OCI-LY7 (cell line): ENCODE results near the gene L1TD1. TPM values are rescaled to one million over a fixed set of nuclear protein-coding genes. Genes with fewer than 3 reads are reported as not detected.
"Not testable (repeated sequence)": the region's sequence is repeated elsewhere in the genome, so short reads cannot be mapped to it uniquely, and the experiment has no call there.

Source experiments
- BruUV-seq: library from RNA; stranded (reverse); fragments of 400-500 nt; replicated peaks from 2 replicates; lab custom pipeline; 2021; lab: Mats Ljungman, UMichigan
- CTCF ChIA-PET: fragments of 300-600 bp; sonication (Branson Sonifier 250); formaldehyde crosslinking; loops from one replicate; lab custom pipeline; 2022; ENCODE audit warnings: antibody characterized with exemption; ENCODE audit not compliant: unreplicated experiment; lab: Charles Lee
- POLR2A ChIA-PET: fragments of 300-600 bp; sonication (Branson Sonifier 250); formaldehyde crosslinking; loops from one replicate; lab custom pipeline; 2022; ENCODE audit warnings: antibody characterized with exemption; lab: Charles Lee
- DNase-seq: peaks from one replicate; pipeline ENCODE4 v3.0.0-alpha.2; 2015; ENCODE audit warnings: low spot score
- H2AFZ ChIP-seq: fragments of 200-600 bp; sonication (generic), shearing (Covaris generic); 2 replicates; pipeline ENCODE4 v1.6.1; 2014; ENCODE audit warnings: mild to moderate bottlenecking, antibody characterized with exemption, low read length, moderate library complexity
- H3K27ac ChIP-seq: fragments of 200-600 bp; sonication (generic); 2 replicates; pipeline ENCODE4 v1.5.1; 2014; ENCODE audit warnings: mixed run types, low read depth, mild to moderate bottlenecking, moderate library complexity, low read length, inconsistent platforms; ENCODE audit not compliant: poor library complexity, severe bottlenecking
- H3K36me3 ChIP-seq: fragments of 200-600 bp; sonication (generic); 2 replicates; pipeline ENCODE4 v1.6.1; 2014; ENCODE audit warnings: mild to moderate bottlenecking, antibody characterized with exemption, low read length, moderate library complexity, mixed read lengths; ENCODE audit not compliant: insufficient read depth
- H3K4me1 ChIP-seq: fragments of 200-600 bp; sonication (generic); 2 replicates; pipeline ENCODE4 v1.5.1; 2014; ENCODE audit warnings: mild to moderate bottlenecking, low read length; ENCODE audit not compliant: insufficient read depth, poor library complexity, severe bottlenecking
- H3K4me2 ChIP-seq: fragments of 200-600 bp; sonication (generic); 2 replicates; pipeline ENCODE4 v1.6.1; 2014; ENCODE audit warnings: mild to moderate bottlenecking, low read length
- H3K4me3 ChIP-seq: fragments of 200-600 bp; sonication (generic); 2 replicates; pipeline ENCODE4 v1.5.1; 2014; ENCODE audit warnings: mild to moderate bottlenecking, low read depth, low read length; ENCODE audit not compliant: poor library complexity, severe bottlenecking
- H3K79me2 ChIP-seq: fragments of 200-600 bp; sonication (generic); 2 replicates; pipeline ENCODE4 v1.6.1; 2016; ENCODE audit warnings: low read depth, mild to moderate bottlenecking, low read length, moderate library complexity, mixed read lengths; ENCODE audit not compliant: insufficient read depth
- H3K9me2 ChIP-seq: fragments of 200-600 bp; sonication (generic); 2 replicates; pipeline ENCODE4 v1.6.1; 2016; ENCODE audit warnings: mild to moderate bottlenecking, low read length, mixed read lengths; ENCODE audit not compliant: insufficient read depth
- H3K9me3 ChIP-seq: fragments of 200-600 bp; sonication (generic); 2 replicates; pipeline ENCODE4 v1.6.1; 2014; ENCODE audit warnings: mild to moderate bottlenecking, mixed run types, low read length, mixed read lengths
- H4K20me1 ChIP-seq: fragments of 200-600 bp; sonication (generic); 2 replicates; pipeline ENCODE4 v1.6.1; 2014; ENCODE audit warnings: mild to moderate bottlenecking, antibody characterized with exemption, low read length, moderate library complexity, mixed read lengths; ENCODE audit not compliant: insufficient read depth
- CTCF ChIP-seq: fragments of 200-600 bp; sonication (generic); conservative IDR thresholded peaks from 2 replicates; pipeline ENCODE4 v1.5.1; 2014; ENCODE audit warnings: mild to moderate bottlenecking, antibody characterized with exemption, low read length, moderate library complexity, mixed read lengths
- EZH2phosphoT487 ChIP-seq: fragments of 200-600 bp; sonication (generic); IDR thresholded peaks from 2 replicates; pipeline ENCODE4 v1.6.1; 2018; ENCODE audit warnings: low read depth, borderline replicate concordance, mild to moderate bottlenecking, mixed run types, antibody characterized with exemption, low read length, moderate library complexity, mixed read lengths
- intact Hi-C: fragments of 100-400 bp; cut with micrococcal nuclease; formaldehyde crosslinking; loops from one replicate; pipeline ENCODE4 v1.10.0; 2022; ENCODE audit not compliant: unreplicated experiment
- total RNA-seq, 2 experiments: library from RNA; depleted of rRNA in 1 of 2; stranded (reverse); fragments of >200 nt in 1 of 2; shearing (Covaris generic) in 1 of 2; gene quantifications; 2 replicates each; pipeline ENCODE4 v1.2.3, GENCODE V29; 2014 to 2022

The L1TD1 gene
- total RNA-seq, 2 experiments from 2014 or later = not detected

GRCh38 chr1:62238507-62238906 lies 43.9 kb downstream of the L1TD1 start:
- no TSS peak for BruUV-seq
- no peak overlapping the region for H3K4me2 ChIP-seq
- CTCF ChIA-PET = no interaction called here

GRCh38 chr1:62239652-62240403 lies 45.2 kb downstream of the L1TD1 start:
- H3K9me3 ChIP-seq, H2AFZ ChIP-seq, H3K79me2 ChIP-seq, POLR2A ChIA-PET, H3K36me3 ChIP-seq, intact Hi-C loops, H3K4me1 ChIP-seq, H3K4me2 ChIP-seq, H4K20me1 ChIP-seq, CTCF ChIA-PET, H3K27ac ChIP-seq, H3K9me2 ChIP-seq, H3K4me3 ChIP-seq, BruUV-seq, DNase-seq: not testable (repeated sequence)

More at GRCh38 chr1:62238507-62238906, 43.9 kb downstream of the L1TD1 start:
- no peak overlapping the region for H3K27ac ChIP-seq
- intact Hi-C loops = no loop called here
- H3K4me1 ChIP-seq = no peaks in the 10 kb centered on the region
- H3K9me2 ChIP-seq = no peaks in the 10 kb centered on the region
- H3K79me2 ChIP-seq = no peaks in the 10 kb centered on the region
- H2AFZ ChIP-seq = no peak overlapping the region
- POLR2A ChIA-PET = interaction anchor here (0.6 kb wide), 1 partner anchor 92 kb away, joined by 3 read pairs; no protein-coding TSS in a partner anchor
- DNase-seq = no peak
- no peaks in the 10 kb centered on the region for H3K36me3 ChIP-seq
- no peak overlapping the region for H3K4me3 ChIP-seq
- no peaks in the 10 kb centered on the region for H4K20me1 ChIP-seq
- TF ChIP-seq CTCF (no peak), EZH2phosphoT487 (no peak)
- H3K9me3 ChIP-seq = no peaks in the 10 kb centered on the region

- intact Hi-C loops = no loop called here
- BruUV-seq = no TSS peak
- H3K4me2 ChIP-seq = no peak overlapping the region
- TF ChIP-seq EZH2phosphoT487 (no peak), CTCF (no peak)
- no peaks in the 10 kb centered on the region for H3K79me2 ChIP-seq
- H3K9me3 ChIP-seq = no peaks in the 10 kb centered on the region
- H4K20me1 ChIP-seq = no peaks in the 10 kb centered on the region
- H3K36me3 ChIP-seq = no peaks in the 10 kb centered on the region
- H3K4me1 ChIP-seq = no peaks in the 10 kb centered on the region
- H3K9me2 ChIP-seq = no peaks in the 10 kb centered on the region
- H2AFZ ChIP-seq = no peak overlapping the region
- H3K27ac ChIP-seq = no peak overlapping the region
- ChIA-PET CTCF (no interaction called here), POLR2A (no interaction called here)
- H3K4me3 ChIP-seq = no peak overlapping the region
- DNase-seq = no peak
Observed at GRCh38 chr1:62240651-62241370, 46.2 kb downstream of the L1TD1 start.
